ENCODE measurements around the gene CBX6.
A peak's percentile ranks its signal among the peaks of the same experiment; 100 is the strongest.
"Not testable (repeated sequence)": the region's sequence is repeated elsewhere in the genome, so short reads cannot be mapped to it uniquely, and the experiment has no call there.

CBX6 gene

DNA sequence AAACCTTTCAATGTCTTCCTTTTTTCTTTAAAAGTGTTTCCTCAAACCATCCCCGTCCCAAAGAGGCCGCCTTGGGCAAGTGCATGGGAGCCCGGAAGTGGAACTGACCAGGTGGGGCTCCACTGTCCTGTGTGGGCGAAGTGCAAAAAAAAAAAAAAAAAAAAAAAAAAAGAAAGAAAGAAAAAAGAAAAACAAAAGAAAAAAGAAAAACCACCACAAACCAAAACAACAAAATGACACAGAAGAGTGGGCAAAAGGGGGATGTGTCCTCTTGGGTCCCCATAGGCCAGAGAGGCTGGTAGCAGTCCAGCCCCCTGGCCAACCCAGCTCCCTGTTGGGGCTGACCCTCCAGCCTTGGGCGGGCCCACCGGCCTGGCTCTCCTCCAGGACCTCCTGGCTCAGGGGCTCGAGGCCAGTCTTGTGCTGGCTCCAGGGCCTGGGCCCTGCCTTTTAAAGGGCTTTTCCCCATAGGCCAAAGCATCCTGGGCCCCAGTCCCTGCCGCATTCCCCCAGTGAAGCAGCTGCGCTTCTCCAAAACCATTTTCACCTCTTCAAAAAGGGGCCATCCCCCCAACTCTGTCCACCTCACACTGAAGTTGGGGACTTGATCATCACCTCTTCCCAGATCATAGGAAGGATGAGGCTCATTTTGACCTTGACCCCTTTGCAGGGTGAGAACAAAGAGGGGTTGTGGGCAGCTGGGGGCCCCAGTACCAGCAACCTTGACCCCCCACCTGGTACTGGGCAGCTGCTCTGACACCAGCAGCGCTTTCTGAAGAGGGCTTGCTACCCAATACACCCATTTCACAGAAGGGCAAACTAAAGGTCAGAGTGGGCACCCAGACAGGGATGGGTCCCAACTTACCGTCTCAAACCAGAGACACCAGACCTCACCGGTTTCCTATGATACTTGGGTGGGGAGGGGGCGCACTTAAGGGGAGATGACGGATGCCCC is 9.4 kb downstream of the CBX6 start:
- H3K4me1 ChIP-seq = peaks cover 64% of the 10 kb centered on the region
- H3K9ac ChIP-seq = no peak overlapping the region
- no peak overlapping the region for H3K4me3 ChIP-seq
- H3K36me3 ChIP-seq = peaks cover 48% of the 10 kb centered on the region
- no peak for TF ChIP-seq Cebpa-rat (IDR thresholded peaks at IDR 0.05)
- no peaks in the 10 kb centered on the region for H3K9me3 ChIP-seq
- no peak overlapping the region for H3K27ac ChIP-seq
- no peaks in the 10 kb centered on the region for H3K27me3 ChIP-seq
- peaks cover 79% of the 10 kb centered on the region for H4K20me1 ChIP-seq
- H3K4me2 ChIP-seq = peak overlapping the region; percentile 39

DNA sequence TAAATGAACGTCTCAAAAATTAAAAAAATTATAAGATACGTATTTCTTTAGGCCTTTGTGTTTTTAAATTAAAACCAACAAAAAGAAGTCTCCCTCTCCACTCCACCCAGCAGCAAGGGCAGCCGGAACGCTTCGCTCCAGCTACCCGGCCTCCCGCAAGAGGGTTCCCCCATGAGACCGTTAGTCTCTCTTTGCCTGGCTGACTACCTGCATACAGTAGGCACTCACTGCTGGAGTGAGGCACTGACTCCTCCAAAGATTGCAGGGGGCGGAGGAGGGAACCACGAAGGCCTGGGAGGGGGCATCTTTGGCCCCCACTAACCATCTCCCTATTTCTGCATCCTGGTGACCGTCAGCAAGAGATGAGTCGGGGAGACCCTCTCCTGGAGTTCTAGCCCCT is 10.1 kb downstream of the CBX6 start:
- Histone ChIP-seq H3K4me2 (peak overlapping the region; percentile 39), H3K9me3 (no peaks in the 10 kb centered on the region), H3K4me1 (peaks cover 61% of the 10 kb centered on the region), H3K27me3 (no peaks in the 10 kb centered on the region), H4K20me1 (peaks cover 74% of the 10 kb centered on the region), H3K36me3 (peaks cover 41% of the 10 kb centered on the region), H3K9ac (no peak overlapping the region), H3K4me3 (no peak overlapping the region), H3K27ac (no peak overlapping the region)
- no peak for TF ChIP-seq Cebpa-rat (IDR thresholded peaks at IDR 0.05)

DNA sequence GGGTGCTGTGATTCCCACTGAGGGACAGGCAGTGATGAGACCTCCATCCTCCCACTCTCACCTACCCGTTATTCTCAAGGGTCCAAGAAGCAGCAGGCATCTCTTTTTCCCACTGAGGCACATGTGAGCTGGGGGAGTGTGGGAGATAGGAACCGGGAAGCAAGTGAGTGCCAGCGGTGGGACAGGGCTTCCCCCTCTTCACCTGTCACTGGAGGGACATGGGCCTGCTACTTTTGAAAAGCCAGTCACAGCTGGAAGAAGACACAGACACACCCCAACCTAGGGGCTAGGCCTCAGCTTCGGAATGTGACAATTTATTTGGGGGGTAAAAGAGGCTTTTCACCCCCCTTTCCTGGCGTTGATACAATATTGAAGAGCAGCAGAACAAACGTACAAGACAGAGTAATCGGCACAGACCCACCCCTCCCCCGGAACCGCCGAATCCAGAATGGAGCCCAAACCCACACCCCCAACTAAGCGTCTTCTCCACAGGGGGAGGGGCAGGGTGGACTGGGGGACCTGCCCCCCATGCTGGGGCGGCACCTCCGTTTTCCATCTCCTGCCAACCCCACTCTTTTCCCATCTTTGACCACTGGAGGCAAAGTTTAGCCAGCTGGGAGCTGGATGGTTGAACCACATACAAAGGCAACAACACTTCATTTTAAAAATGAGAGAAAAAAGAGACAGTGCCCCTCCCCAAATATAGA is 10.7 kb downstream of the CBX6 start:
- Histone ChIP-seq H3K36me3 (peaks cover 35% of the 10 kb centered on the region), H3K9me3 (no peaks in the 10 kb centered on the region), H4K20me1 (peaks cover 68% of the 10 kb centered on the region), H3K27me3 (no peaks in the 10 kb centered on the region), H3K4me2 (peak overlapping the region; percentile 39), H3K4me1 (peaks cover 61% of the 10 kb centered on the region), H3K4me3 (no peak overlapping the region), H3K9ac (no peak overlapping the region), H3K27ac (no peak overlapping the region)
- no peak for TF ChIP-seq Cebpa-rat (IDR thresholded peaks at IDR 0.05)

DNA sequence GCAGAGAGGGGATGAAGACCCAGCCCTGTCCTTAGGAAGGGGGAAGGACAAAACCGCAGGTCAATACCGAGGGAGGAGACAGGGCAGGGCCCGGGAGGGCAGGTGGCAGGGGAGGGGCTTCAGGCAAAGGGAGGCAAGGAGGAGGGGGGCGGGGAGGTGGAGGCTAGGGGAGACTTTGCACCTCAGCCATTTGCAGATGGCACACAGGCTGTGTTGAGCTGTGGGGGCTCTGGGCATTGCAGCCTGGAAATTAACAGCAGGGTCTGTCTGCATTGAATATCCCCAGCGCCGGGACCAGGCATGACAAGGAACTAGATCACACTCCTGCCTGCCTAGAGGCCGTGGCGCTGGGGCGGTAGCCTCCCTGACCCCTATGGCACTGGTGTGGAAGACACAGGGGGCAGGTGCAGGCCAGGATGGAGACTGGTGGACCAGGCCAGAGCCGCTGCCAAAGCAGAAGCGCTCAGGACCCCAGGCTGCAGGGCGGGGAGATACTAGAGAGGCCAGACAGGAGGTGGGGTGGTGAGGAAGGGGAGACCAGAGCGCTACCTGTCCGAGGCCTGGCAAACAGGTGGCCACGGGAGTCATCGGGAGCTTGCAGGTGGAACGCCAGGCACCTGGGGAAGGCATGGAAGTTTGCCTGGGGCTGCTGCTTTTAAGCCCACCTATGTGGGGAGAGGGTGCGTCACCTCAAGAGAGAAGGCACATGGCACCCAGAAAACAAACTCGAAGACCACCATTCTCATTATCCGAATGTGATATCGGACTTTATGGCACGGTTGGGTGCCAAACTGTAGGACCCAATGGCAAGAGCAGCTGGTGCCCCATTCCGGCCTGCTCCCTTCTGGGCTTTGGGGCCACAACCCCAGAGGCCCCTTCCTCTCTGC is 11.5 kb downstream of the CBX6 start:
- Histone ChIP-seq H3K36me3 (peaks cover 27% of the 10 kb centered on the region), H3K27ac (no peak overlapping the region), H3K4me3 (no peak overlapping the region), H4K20me1 (peaks cover 60% of the 10 kb centered on the region), H3K4me2 (peak overlapping the region; percentile 39), H3K9me3 (no peaks in the 10 kb centered on the region), H3K27me3 (no peaks in the 10 kb centered on the region), H3K9ac (no peak overlapping the region), H3K4me1 (peaks cover 57% of the 10 kb centered on the region)
- TF ChIP-seq Cebpa-rat (IDR thresholded peaks at IDR 0.05) = no peak

DNA sequence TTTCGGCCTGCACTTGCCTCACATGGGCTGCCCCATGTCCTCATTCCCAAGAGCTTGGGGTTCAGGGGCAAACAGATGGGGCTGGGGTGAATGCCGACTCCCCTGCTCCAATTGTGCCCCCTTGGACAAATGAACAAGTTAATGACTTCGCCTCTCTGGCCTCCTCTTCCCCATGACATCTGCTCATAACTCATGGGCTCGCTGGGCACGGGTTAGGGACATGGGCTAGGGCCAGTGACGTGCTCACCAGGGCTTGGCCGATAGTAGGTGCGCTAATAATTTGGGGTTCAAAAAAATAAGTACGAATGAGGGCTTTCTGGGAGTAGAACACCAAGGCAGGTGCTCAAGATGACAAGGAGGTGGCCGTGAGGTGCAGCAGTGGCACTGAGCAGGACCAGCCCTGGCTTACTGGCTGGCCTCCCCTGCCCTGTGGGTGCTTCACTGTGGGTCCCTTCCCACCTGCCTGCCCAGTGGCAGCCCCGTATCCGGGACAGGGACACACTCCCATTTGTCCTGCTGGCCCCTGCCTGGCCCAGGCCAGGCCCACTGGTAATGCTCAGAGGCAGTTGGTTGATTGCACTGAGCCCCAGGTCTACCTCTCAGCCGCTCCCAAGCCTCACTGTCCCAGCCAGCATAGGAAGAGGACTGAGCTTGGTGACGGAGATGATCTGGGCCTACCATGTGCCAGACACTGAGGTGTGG is 12.3 kb downstream of the CBX6 start:
- Histone ChIP-seq H3K36me3 (peaks cover 19% of the 10 kb centered on the region), H3K4me1 (peaks cover 49% of the 10 kb centered on the region), H3K9me3 (no peaks in the 10 kb centered on the region), H4K20me1 (peaks cover 52% of the 10 kb centered on the region), H3K4me3 (no peak overlapping the region), H3K27ac (no peak overlapping the region), H3K27me3 (no peaks in the 10 kb centered on the region), H3K9ac (no peak overlapping the region), H3K4me2 (peak overlapping the region; percentile 39)
- no peak for TF ChIP-seq Cebpa-rat (IDR thresholded peaks at IDR 0.05)

DNA sequence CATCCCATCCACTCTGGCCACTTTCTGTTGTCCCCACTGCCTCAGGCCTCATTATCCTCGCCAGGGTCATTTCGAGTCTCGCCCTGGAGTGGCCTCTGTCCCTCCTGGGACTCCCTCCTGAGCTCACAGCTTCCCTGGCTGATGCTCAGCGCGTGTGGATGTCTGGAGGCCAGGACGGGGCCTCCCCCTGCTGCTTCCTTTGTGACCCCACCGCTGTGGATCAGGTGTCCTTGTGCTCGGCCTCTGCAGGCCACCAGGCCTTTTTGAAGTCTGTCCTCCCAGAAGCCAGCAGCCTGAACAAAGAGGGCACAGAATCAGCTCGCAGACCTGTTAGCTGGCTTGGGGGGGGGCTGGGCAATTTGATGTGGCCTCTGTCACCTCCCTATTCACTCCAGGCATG is 13.5 kb downstream of the CBX6 start:
- no peak overlapping the region for H3K9ac ChIP-seq
- H3K4me2 ChIP-seq = no peak overlapping the region
- H3K36me3 ChIP-seq = peaks cover 9% of the 10 kb centered on the region; the same call in 1 of the 2 replicates
- H3K4me3 ChIP-seq = no peak overlapping the region
- no peaks in the 10 kb centered on the region for H3K27me3 ChIP-seq
- H3K4me1 ChIP-seq = peaks cover 37% of the 10 kb centered on the region
- no peak overlapping the region for H3K27ac ChIP-seq
- H3K9me3 ChIP-seq = no peaks in the 10 kb centered on the region
- no peak for TF ChIP-seq Cebpa-rat (IDR thresholded peaks at IDR 0.05)
- H4K20me1 ChIP-seq = peaks cover 40% of the 10 kb centered on the region

DNA sequence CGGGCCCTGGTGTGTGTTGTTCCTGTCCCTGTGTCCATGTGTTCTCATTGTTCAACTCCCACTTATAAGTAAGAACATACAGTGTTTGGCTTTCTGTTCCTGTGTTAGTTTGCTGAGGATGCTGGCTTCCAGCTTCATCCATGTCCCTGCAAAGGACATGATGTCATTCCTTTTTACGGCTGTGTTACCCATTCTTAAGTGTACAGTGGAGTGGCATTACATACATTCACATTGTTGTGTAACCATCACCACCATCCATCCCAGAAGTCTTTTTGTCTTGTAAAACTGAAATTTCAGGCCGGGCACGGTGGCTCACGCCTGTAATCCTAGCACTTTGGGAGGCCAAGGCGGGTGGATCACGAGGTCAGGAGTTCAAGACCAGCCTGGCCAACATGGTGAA is 17.5 kb downstream of the CBX6 start:
- not testable (repeated sequence) for H3K4me2 ChIP-seq, H4K20me1 ChIP-seq, H3K27ac ChIP-seq, H3K36me3 ChIP-seq, H3K4me3 ChIP-seq, H3K27me3 ChIP-seq, H3K9me3 ChIP-seq, H3K4me1 ChIP-seq, H3K9ac ChIP-seq

DNA sequence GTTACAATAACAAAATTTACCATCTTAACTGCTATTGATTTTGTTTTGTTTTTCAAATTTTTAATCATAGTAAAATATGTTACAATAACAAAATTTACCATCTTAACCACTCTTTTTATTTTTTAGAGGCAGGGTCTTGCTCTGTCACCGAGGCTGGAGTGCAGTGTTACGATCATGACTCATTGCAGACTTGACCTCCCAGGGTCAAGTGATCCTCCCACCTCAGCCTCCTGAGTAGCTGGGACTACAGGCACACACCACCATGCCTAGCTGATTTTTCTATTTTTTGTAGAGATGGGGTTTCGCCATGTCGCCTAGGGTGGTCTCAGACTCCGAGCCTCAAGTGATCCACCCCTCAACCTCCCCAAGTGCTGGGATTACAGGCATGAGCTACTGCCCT is 18.1 kb downstream of the CBX6 start:
- H3K27ac ChIP-seq, H3K4me1 ChIP-seq, H3K4me2 ChIP-seq, H4K20me1 ChIP-seq, H3K9me3 ChIP-seq, H3K27me3 ChIP-seq, H3K4me3 ChIP-seq, H3K9ac ChIP-seq, H3K36me3 ChIP-seq: not testable (repeated sequence)

DNA sequence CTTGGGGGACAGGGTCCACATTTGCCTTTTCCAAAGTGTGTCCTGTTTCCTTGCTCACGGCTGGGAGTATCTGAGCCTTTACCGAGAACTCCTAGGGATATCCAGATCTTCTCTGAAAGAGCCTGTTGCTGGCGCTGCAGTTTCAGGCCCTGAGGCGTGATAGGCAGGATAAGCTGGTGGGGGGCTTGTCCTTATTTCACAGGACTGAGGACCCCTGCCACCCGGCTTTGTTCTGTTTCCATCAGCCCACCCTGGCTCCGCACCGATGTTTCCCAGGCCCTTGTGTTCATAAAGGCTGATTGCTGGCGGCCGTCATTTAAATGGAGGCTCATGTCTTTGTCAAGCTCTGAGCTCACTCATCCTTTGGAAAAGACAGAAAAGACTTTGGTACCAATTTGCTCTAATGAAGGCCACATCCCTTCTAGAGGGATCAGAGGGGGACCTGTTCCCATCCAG is 18.8 kb downstream of the CBX6 start:
- no peak overlapping the region for H3K9ac ChIP-seq
- H3K4me1 ChIP-seq = no peaks in the 10 kb centered on the region
- no peak overlapping the region for H3K4me3 ChIP-seq
- no peaks in the 10 kb centered on the region; the same call in 1 of the 2 replicates for H3K27me3 ChIP-seq
- H3K4me2 ChIP-seq = no peak overlapping the region
- no peak for TF ChIP-seq Cebpa-rat (IDR thresholded peaks at IDR 0.05)
- H3K9me3 ChIP-seq = no peaks in the 10 kb centered on the region
- H3K27ac ChIP-seq = no peak overlapping the region
- no peaks in the 10 kb centered on the region for H3K36me3 ChIP-seq
- no peaks in the 10 kb centered on the region for H4K20me1 ChIP-seq

All from BLaER1 (cell line).